Hepatocyte (in vitro differentiated cells): Measurements from ENCODE around the gene S100Z.

ENCODE experiments used
- EZH2 ChIP-seq: fragments of 200-600 bp; sonication (generic); IDR thresholded peaks from 2 replicates; pipeline ENCODE4 v1.6.1; 2016; ENCODE audit warnings: antibody characterized with exemption, mild to moderate bottlenecking, borderline replicate concordance
- TF ChIP-seq, protein P1 (sequence below): fragments of 200-600 bp; sonication (generic); IDR thresholded peaks from 2 replicates; pipeline ENCODE4 v1.5.1; 2016; ENCODE audit warnings: antibody characterized with exemption, mild to moderate bottlenecking; ENCODE audit not compliant: poor library complexity

DNA sequence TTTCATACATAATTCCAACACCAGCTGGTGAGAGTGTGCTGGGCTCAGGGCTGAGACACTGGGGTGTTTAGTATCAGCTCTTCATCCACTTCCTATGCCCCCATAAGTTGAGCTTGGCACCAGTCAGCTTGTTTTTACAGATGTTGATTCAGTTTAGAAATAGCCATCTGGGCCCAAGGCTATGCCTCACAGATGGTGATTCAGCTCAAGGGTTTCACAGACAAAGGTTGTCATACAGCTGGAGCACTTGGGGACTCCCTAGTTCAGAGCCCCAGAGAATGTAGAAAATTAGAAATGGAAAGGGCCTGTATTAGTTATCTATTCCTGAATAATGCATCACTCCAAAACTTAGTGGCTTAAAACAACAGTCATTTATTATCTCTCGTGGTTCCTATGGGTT is 92.8 kb downstream of the S100Z start:
- TF ChIP-seq, protein P1, sequence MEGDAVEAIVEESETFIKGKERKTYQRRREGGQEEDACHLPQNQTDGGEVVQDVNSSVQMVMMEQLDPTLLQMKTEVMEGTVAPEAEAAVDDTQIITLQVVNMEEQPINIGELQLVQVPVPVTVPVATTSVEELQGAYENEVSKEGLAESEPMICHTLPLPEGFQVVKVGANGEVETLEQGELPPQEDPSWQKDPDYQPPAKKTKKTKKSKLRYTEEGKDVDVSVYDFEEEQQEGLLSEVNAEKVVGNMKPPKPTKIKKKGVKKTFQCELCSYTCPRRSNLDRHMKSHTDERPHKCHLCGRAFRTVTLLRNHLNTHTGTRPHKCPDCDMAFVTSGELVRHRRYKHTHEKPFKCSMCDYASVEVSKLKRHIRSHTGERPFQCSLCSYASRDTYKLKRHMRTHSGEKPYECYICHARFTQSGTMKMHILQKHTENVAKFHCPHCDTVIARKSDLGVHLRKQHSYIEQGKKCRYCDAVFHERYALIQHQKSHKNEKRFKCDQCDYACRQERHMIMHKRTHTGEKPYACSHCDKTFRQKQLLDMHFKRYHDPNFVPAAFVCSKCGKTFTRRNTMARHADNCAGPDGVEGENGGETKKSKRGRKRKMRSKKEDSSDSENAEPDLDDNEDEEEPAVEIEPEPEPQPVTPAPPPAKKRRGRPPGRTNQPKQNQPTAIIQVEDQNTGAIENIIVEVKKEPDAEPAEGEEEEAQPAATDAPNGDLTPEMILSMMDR = no peak
- no peak for TF ChIP-seq EZH2
